HG03095 (cell line): Measurements from ENCODE around the gene GRHPR.
A peak's percentile ranks its signal among the peaks of the same experiment; 100 is the strongest.
"Not testable (repeated sequence)": the region's sequence is repeated elsewhere in the genome, so short reads cannot be mapped to it uniquely, and the experiment has no call there.

Source experiments
- ATAC-seq: cut with Tn5 transposase; IDR thresholded peaks from one replicate; pipeline ENCODE4 v1.9.1; 2021; ENCODE audit warnings: moderate library complexity; ENCODE audit not compliant: unreplicated experiment

Gene GRHPR

DNA sequence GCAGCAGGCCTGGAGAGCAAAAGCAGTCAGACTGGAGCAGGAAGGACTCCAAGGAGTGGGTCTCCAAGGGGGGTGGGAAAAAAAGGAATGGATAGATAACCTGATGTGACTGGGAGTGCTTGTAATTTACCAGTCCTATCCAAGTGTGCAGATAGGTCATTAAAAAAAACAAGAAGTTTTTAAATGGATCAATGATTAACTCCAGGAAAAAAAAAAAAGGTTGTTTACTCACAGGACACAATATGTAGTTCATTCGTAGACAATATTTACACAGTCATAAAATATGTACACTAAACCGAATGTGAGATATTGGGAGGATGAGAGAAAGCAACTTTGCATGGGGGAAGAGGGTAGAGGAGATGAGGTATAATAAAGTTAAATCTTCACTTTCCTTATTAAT lies 22.4 kb downstream of the GRHPR start:
- no peak for ATAC-seq

DNA sequence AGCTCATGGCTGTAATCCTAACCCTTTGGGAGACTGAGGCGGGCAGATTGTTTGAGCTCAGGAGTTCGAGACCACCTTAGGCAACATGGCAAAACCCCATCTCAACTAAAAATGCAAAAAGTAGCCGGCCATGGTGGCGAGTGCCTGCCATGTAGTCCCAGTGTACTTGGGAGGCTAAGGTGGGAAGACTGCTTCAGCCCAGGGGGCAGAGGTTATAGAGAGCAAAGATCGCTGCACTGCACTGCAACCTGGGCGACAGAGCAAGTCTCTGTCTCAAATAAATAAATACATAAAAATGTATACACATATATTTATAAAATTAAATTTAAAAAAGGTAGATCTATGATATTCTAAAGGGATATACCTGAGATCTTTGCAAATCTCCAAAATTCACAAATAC lies 23.3 kb downstream of the GRHPR start:
- no peak for ATAC-seq

DNA sequence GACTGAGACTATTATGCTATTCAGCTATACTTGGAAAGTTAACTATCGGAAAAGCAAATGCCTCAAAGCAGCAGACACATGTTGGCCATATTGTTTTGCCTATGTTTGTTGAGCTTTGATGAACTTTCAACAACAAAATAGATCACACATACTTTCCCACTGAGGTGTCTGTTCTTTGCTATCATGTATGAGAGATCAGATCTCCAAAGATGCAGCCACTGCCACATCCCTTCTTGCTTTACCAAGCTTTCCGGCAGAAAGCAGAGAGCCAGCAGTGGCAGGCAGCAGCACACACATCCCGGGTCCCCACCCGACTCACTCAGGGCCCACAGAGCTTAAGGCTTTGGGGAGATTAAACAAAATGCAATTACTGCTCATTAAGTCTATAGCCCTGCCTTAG lies 23.9 kb downstream of the GRHPR start:
- ATAC-seq = no peak

DNA sequence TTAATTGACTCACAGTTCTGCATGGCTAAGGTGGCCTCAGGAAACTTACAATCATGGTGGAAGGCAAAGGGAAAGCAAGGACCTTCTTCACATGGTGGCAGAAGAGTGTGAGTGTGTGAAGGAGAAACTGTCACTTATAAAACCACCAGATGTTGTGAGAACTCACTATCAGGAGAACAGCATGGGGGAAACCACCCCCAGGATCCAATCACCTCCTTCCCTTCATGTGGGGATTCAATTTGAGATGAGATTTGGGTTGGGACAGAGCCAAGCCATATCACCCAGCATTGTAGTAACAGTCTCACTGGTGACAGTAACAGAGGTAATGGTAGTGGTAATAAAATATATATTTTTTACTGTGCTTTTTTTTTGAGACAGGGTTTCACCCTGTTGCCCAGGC lies 24.6 kb downstream of the GRHPR start:
- no peak for ATAC-seq

DNA sequence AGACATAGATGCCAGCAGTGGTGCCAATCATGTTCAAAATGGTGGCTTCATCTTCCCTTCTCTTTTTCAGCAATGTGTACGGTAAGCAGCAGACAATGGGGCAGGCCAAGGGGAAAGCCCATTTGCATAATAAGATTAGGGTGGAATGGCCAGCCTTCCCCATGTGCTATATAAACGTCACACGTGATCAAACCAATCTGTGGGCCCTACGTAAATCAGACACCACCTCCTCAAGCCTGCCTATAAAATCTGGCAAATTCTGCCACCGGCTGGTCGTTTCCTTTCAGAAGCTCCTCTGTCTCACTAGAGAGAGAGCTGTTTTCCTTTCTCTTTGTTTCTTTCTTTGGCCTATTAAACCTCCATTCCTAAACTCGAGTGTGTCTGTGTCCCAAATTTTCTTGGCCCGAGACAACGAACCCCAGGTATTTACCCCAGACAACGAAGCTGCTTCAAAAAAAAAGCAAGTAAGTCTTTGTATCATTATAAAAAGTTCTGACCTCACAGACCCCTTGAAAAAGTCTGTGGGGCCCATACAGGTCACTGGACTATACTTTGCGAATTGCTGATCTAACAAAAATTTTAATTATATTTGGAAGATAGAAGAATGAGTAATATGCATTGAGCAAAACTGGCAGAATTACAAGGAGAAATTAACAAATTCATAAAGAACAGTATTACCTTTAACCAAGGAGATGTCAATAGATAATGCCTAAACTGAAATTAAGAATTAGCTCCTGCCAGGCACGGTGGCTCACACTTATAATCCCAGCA lies 27.6 kb downstream of the GRHPR start:
- no peak for ATAC-seq

DNA sequence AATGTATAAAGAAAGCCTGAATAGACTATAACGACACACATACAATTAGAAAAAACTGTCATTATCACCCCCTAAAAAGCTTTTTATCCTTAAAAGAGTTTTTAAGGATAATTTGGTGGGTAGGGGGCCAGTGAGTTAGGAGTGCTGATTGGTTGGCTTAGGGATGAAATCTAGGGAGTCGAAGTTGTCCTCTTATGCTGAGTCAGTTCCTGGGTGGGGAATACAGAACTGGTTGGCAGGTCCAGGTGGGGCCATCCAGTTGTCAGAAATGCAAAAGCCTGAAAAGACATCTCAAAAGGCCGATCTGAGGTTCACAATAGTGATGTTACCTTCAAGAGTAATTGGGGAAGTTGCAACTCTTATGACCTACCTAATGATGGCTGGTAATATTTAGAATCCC lies 29.1 kb downstream of the GRHPR start:
- ATAC-seq = no peak

DNA sequence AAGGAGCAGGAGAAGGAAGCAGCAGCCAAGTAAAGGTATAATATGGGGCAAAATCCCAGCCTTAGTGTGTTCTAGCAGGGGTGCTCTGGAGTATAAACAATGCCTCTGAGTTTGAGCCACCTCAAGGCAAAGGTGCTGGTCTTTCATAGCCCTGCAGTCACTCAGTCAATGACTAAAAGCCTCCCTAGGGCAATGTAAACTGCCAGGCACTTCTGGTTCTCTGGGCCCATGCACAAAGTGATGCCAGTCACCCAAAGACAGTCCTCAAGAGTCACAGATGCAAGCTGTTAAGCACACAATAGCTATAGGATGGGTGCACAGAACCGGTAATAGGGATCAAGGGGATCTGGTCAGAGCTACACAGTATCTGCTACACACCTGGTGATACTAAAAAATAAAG lies 30.1 kb downstream of the GRHPR start:
- ATAC-seq = no peak

DNA sequence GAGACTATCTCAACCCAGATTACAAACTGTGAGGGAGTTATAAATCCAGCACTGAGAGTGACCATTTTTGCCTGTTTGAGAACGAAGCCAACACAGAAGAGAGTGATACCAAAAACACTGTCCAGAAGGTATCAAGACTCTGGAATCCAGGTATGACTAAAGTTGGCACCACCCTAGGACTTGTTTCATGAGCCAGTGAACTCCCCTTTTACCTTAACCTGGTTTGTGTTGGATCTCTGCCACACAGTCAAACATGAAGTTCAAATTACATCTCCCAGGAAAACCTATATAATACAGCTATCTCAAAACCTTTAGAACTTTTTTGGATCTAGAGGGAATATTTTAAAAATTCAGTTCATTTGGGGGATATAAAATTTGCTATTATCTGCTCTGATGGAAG lies 31.3 kb downstream of the GRHPR start:
- ATAC-seq = no peak

DNA sequence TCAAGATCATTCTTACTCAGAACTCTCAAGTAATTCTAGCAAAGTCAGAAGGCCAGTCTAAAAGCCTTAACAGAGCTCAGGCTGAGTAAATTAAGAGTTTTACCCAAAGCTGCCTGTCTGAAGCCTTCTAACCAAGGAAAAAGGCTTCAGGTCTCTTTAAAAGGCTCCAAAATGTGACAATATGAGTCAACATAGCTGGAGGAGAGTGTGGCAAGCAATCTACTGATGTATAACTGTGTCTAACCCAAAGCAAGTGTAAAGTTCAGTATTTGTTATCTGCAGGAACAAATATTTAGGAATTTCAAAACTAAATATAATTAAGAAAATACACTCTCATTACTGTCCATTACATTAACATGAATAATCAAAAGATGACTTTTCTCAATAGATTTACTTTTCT lies 31.7 kb downstream of the GRHPR start:
- ATAC-seq = no peak

DNA sequence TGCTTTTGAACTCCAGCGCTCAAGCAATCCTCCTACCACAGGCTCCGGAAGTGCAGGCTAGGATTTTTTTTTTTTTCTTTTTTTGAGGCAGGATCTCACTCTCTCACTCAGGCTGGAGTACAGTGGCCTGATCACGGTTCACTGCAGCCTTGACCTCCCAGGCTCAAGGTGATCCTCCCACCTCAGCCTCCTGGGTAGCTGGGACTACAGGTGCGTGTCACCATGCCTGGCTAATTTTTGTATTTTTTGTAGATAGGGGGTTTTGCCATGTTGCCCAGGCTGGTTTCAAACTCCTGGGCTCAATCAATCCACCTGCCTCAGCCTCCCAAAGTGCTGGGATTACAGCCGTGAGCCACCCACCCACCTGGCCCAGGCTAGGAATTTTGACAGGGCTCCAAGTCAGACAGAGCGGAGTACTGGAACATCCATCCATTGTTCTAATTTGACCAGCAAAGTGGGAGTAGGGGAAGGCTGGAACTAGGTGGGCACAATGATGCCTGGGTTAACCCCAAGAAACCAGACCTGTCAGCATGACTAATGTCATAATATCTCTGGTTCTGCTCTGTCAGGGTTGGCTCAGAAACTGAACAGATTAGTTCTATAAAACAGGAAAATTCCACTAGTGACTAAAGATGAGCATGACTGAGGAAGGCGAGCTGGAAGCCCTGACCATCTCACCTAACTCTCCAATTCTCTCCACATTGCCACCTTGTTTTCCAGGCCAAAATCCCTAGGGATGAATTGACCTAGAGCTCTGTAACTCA lies 33.6 kb downstream of the GRHPR start:
- no peak for ATAC-seq

DNA sequence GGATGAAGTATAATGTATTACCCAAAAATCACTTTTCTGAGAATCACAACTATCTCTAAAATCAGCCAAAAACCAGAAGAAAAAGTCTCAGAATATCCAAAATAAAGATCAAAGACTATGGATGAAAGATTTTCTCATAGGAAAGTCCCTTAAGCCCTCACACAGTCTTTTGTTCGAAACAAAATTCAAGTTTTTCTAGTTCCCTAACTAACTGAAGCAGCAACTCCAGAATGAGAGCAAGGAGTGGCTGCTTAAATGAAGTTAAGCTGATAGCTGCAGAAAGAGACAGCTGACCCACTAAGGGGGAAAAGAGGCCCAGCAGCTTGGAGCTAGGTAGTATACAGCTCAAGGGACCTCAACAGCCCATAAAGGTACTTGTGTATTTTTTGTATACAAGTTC lies 34.3 kb downstream of the GRHPR start:
- no peak for ATAC-seq

DNA sequence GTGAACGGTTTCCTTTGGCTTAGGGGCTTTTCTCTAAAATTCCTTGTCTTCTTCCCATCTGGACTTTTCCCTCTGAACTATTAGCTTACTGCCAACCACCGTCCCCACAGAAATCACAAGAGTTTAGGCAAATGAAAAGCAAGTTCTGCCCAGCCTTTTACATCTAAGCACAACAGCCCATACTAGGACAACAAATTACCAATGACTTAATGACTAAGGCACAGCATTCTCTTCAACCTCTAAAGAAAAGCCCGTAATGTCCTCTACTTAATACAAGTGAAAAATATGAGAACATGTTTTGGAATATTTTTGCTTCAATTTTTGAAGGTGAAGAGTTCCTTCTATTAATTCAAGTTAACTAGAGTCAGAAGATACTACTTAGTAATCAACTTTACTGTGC lies 41.5 kb downstream of the GRHPR start:
- ATAC-seq = no peak

DNA sequence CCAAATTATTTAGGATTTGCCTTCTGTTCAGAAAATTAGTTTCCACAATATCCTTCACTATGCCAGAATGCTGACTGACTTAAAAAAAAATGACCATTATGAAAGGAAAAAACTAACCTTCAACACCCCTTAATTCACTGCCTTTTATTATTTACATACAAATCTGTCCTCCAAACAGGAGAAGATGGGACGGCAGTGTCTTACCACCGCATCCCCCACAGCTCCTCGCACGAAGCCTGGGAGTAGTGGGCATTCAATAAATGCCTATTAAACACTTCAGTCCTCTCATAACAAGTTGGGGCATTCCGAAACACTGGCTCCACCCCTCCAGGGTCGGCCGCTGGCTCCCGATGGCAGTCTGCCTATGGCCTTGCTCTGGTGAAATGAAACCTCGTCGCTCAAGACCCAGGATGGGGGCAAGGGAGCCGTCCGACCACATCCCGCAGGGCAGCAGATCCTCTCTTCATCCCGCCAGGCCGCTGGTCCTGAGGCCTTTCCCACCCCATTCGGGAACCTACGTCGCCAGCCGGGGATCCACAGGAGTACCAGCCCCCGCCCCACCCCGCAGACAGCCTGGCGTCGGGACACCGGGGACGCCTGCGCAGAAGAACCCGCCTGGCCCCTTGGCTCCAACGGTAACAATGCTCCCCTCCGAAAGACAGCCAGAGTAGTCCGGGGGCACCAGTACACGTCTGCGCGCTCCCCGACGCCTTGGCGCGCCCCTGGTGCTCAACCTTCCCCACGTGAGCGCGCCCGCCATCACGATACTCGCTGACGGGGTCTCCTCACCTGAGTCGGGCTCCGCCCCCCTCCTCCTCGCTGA lies 42.1 kb downstream of the GRHPR start:
- peak; percentile 25 for ATAC-seq

DNA sequence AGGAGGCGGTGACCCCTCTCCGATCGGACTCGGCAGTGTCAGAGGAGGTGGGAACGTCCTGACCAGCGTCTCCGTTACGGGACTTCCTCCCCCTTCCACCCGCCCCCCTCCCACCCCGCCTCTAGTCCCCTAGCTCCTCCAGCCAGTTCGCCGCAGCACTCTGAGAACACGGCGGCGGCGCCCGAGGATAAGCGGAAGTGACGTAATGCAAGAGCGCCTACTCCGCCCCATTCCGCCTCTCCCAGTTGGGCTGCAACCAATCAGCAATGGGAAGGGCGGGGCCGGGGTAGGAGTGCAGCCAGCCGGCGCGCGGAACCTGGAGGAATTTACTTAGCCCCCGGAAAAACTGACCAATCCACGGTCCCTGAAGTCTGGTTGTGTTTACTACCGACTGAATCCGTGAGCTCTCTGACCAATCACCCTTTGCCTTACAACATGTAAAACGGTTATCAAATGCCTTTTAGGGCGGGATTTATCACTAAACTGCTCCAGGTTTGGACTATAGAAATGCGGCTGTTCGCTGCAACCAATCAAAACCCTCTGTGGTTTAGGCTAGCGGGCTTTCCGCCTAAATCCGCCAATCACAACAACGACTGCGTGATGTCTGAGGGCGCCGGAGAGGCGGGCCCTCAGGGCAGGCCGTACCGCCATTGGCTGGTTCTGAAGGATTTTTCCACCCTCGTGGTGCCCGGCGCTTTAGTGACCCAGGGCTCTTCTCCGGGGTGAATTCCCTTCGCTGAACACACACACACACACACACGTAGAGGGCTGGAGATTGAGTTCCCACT lies 42.9 kb downstream of the GRHPR start, which contains the start of gene ZBTB5:
Gene ZBTB5 (minus strand): TSS at position 202 of the 788 bp plus-strand sequence. CDS start 22,899 bp downstream, outside the sequence.
- peak; percentile 75 for ATAC-seq

DNA sequence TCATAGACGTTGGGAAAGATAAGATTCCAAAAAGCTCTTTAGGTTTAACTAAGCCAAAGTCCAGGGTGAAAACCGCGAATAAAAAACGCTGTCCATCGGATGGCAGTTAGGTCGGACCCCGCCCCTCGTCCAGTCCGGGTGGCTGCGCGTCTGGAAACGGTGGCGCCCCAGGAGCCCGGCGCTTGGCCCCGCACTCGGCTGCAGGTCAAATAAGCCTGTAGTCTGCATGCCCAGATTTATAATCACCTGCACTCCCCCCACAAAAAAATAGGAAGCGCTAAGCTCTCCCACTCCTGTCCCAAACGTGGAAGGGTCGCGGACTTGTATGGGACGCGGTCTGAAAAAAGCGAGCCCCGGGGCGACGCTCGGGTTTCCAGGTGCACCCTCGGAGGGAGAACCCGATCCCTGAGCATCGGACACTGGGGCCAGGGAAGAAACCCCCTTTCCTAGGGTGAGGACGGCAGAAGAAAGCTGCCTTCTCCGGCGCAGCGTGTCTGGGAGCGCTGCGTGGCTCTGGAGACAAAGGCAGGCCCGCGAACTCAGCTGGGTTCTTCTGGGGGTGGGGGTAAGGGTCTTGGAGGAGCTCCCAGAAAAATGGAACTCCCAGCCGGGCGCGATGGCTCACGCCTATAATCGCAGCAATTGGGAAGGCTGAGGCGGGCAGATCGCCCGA lies 43.7 kb downstream of the GRHPR start:
- ATAC-seq = peak; percentile 6

DNA sequence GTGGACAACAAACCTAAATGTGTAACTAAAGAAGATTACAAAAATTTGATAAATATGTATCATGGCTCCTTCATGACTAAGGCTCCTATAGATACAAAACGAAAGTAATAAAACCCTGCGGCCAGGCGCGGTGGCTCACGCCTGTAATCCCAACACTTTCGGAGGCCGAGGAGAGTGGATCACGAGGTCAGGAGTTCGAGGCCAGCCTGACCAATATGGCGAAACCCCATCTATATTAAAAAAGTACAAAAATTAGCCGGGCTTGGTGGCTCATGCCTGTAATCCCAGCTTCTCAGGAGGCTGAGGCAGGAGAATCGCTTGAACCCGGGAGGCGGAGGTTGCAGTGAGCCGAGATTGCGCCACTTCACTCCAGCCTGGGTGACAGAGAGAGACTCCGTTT lies 45.0 kb downstream of the GRHPR start:
- ATAC-seq = not testable (repeated sequence)

DNA sequence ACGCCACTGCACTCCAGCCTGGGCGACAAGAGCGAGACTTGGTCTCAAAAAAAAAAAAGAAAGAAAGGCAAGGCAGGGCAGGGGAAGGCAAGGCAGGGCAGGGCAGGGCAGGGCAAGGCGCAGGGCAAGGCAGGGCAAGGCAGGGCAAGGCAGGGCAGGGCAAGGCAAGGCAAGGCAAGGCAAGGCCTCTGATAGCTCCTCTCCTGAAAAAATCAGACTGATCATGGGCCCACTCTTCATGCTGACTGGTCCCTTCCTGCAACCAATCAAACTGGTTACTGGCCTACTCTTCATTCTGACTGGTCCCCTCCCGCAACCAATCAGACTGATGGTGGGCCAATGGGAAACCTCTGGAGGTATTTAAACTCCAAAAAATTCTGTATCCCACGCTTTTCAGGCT lies 46.1 kb downstream of the GRHPR start:
- ATAC-seq = no peak

DNA sequence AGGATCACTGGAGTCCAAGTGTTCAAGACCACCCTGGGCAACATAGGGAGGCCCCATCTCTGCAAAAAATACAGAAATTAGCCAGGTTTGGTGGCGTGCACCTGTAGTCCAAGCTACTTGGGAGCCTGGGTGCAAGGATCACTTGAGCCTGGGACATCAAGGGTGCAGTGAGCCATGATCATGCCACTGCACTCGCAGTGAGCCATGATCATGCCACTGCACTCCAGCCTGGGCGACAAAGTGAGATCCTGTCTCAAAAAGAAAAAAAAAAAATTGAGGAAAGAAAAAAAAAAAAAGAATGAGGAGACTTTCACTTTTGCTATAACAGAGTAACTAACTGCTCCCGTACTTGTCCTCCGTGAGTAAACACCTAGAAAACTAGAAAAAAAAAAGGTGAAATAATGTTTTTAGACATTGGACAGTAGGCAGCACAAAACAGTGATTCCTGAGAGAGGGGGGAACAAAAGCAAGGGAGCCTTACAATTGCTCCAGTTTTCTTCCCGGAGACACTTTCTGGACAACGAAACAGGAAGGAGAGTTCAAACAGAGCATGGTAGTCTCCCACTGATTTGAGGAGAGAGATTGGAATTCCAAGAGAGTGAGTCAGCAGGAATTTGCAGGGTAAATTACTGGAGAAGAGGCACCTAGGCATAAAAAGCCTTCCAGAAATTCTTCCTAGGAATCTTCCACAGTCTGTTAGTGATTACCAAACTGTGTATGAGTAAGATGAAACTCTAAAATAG lies 49.6 kb downstream of the GRHPR start:
- no peak for ATAC-seq

DNA sequence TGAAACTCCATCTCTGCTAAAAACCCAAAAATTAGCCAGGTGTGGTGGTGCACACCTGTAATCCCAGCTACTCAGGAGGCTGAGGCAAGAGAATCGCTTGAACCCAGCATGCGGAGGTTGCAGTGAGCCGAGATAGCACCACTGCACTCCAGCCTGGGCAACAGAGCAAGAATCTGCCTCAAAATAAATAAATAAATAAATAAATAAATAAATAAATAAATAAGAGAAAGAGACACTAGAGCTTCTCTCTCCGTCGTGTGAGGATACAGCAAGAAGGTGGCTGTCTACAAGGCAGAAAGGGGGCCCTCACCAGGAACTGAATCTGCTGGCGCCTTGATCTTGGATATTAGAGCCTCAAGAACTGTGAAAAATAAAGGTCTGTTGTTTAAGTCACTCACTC lies 51.5 kb downstream of the GRHPR start:
- ATAC-seq = not testable (repeated sequence)
